Renal cortex interstitium (tissue), 11 donors: ENCODE measurements around the gene PIEZO2. TPM values are rescaled to one million over a fixed set of nuclear protein-coding genes. Genes with fewer than 3 reads are reported as not detected.
"Not testable (repeated sequence)": the region's sequence is repeated elsewhere in the genome, so short reads cannot be mapped to it uniquely, and the experiment has no call there.

Experiments
- DNase-seq, 11 donors: peaks; one replicate each; pipeline ENCODE4 v3.0.0-alpha.2; 2013; ENCODE audit warnings: low read depth in 9 of 11, low spot score in 4 of 11; ENCODE audit errors: extremely low read depth in 1 of 11
- polyA plus RNA-seq, 3 donors: library from polyadenylated mRNA; unstranded; fragments of 120-200 nt; gene quantifications; one replicate each; pipeline ENCODE4 v1.2.1, GENCODE V29; 2013; ENCODE audit not compliant: insufficient read length in 3 of 3

The PIEZO2 gene
- polyA plus RNA-seq, 3 donors: 13.6 to 21.5 (median 17.9) TPM

DNA sequence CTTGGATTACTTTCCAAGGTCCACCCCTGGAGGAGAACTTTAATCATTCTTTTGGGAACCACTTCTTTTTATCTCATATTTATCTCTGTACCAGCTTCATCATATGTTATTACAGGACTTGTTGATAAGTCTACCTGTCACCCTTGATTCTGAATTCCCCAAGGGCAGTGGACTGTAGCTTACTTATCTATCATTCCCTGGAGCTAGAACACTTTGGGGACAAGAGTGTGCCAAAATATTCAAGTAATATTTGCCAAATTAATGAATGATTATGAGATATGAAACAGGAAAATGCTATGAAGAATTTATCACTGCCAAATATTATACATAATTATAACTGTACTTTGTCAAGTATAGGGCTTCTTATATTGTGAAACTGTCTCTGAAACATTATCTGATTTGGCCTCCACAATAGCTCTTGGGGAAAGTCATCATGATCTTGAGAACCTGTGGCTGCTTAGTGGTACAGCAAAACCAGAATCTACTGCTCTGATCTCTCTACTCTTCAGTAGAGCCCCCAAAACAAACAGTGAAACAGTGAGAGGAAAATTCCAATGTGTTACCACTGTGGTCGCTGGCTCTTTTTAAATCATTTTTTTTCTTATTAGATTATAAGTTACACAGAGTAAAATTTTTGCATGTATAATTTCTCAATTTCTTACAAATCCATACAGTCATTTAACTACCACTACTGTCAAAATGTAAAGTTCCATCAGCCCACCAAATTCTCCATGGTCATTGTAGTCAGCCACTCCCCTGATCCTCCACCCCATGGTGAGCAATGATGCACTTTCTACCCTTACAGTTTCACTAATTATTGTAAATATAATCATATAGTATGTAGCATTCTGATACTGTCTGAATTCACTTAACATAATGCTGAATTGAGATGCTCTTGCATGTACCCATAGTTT is 197.5 kb downstream of the PIEZO2 start:
- no peak for DNase-seq

DNA sequence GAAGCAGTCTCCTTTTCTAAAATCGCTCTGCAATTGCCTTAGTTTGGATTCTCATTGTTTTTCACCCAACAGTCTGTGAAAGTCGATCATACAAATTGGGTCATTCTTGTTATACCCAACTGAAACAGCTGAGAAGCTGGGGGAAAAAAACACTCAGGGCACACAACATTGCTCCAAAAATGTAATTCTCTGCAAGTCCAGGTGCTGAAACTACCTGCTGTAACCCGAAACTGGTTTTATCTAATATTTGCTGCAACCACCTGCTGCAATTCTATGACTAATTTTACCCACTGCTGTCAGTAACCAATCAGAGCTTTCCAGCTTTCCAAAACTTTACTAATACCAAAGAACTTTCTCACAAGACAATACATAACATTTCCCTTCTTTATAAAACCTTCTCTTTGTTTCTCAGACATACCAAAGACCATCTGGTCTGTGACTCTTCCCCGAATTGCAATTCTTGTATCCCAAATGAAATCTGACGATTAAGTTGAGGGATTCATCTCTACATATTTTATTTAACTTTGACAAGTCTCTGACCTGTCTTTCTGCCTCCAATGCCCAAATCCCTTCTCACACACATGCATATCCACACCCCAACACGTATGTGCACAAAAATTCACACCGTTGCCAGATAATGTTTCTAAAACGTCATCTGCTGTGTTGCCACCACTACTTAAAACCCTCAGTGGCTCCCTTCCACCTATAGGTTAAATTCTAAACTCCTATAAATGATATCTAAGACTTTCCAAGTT is 198.3 kb downstream of the PIEZO2 start:
- DNase-seq: no peak

GRCh38 chr18:10950080-10950875 is 199.1 kb downstream of the PIEZO2 start:
- DNase-seq: no peak

- DNase-seq: no peak
Observed at GRCh38 chr18:10949655-10950054, 199.7 kb downstream of the PIEZO2 start.

DNA sequence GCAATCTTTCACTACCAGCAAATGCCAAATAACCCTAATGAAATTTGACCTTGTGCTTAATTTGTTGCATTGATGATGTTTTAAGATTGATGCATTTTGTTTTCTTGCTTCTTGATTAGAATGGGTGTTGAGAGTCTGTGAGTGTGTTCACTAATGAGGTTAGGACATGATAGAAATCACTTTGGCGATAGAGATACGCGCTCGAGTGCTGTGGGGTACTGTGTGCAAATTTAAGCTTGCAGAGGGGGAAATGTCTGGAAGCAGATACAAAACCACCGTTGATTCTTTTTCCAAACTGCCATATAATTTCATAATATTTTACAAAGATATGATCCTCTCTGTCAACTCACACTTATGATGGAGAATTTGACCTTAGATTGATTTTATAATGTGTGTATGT is 200.9 kb downstream of the PIEZO2 start:
- DNase-seq: no peak

- DNase-seq: no peak
Observed at GRCh38 chr18:10946058-10946457, 203.3 kb downstream of the PIEZO2 start.

DNA sequence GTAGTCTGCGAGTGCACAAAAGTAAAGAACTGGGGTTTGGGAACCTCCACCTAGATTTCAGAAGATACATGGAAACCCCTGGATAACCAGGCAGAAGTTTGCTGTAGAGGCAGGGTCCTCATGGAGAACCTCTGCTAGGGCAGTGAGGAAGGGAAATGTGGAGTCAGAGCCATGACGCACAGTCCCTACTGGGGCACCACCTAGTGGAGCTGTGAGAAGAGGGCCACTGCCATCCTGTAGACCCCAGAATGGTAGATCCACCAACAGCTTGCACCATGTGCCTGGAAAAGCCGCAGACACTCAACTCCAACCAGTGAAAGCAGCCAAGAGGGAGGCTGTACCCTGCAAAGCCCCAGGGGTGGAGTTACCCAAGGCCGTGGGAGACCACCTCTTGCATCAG is 206.4 kb downstream of the PIEZO2 start:
- no peak for DNase-seq

DNA sequence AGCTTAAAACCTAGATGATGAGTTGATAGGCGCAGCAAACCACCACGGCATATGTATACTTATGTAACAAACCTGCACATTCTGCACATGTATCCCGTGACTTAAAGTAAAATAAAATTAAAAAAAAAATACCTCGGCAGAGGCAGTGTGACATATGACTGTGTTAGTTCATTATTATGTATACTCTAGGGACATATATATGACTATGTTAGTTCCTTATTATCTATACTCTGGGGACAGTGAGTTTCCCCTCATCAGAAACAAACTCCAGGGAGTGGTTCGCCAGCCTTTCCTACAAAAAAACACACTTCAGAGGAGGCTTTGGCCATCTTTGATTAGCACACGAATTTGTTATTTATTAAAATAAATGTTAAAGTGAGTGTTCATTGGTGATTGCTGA is 209.5 kb downstream of the PIEZO2 start:
- no peak for DNase-seq

GRCh38 chr18:10937743-10938640 is 211.4 kb downstream of the PIEZO2 start:
- DNase-seq: no peak

- no peak for DNase-seq
Observed at GRCh38 chr18:10936176-10937053, 213.0 kb downstream of the PIEZO2 start.

- no peak for DNase-seq
Observed at GRCh38 chr18:10935588-10935987, 213.8 kb downstream of the PIEZO2 start.

GRCh38 chr18:10933648-10934047 is 215.7 kb downstream of the PIEZO2 start:
- DNase-seq: not testable (repeated sequence)

DNA sequence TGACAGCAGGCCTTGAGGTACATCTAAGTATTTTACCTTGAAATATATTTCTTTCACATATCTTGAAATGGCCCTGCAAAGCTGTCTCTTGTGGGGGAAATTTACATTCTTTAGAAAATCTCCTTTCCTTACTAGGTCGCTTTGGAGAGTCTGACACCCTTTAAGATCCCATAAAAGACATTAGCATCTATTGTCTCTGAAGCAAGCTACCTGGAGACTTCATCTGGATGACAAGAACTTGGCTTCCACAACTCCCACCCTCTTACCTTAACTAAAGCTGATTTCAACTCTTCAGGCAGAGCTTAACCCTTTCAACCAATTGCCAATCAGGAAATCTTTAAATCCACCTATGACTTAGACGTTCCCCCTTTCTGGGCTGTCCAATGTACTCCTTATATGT is 219.3 kb downstream of the PIEZO2 start:
- no peak for DNase-seq

GRCh38 chr18:10928772-10929373 is 220.5 kb downstream of the PIEZO2 start:
- no peak for DNase-seq

GRCh38 chr18:10928011-10928771 is 221.2 kb downstream of the PIEZO2 start:
- peak in 1 of 11 donors; percentile 30 for DNase-seq

DNA sequence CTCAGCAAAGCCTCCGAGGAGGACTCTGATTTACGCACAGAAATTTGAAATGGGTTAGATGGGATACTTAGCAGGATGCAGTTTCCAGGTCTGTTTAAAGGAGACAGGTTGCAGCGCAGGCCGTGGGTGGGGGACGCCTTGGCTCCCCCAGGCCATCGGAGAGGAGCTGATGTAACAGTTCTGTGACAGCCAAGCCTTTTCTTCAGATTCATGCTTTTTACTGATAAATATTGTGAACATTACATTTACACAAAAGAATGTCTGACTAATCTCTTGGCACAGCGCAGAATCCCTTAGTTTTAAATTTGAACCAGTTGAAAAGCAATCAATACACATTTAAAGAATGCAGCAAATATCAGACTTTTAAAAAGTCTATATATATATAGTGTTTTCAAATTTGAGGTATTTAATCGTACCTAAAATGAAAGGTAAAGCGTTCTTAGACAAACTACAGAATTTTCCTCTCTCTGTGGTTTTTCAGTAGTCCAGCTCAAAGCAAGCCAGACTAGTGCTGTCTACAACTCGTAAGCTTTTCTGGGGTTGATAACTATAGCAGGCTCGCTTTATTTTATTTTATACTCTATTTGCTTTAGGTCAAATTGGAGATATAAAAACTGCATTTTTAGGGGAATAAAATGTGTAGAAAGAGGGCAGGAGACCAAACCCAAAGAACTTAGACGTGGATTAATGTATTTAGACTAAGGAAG is 221.9 kb downstream of the PIEZO2 start:
- DNase-seq: no peak
